Keratinocyte (primary cell): ENCODE results near the gene CASTOR1.

Source experiments
- CTCF ChIP-seq, 3 experiments: IDR thresholded peaks in 1 of 3; conservative IDR thresholded peaks in 1 of 3; optimal IDR thresholded peaks in 1 of 3; 2 replicates in 2 of 3; 3 replicates in 1 of 3; pipeline versions ENCODE3 to v1.5.1; 2011; ENCODE audit warnings: low read length in 3 of 3, mild to moderate bottlenecking in 3 of 3, moderate library complexity in 2 of 3, control low read depth in 1 of 3, inconsistent platforms in 1 of 3; ENCODE audit not compliant: insufficient read depth in 2 of 3; ENCODE audit errors: extremely low read depth in 1 of 3
- EZH2 ChIP-seq: IDR thresholded peaks from one replicate; pipeline ENCODE4 v1.6.1; 2012; ENCODE audit warnings: inconsistent platforms, mild to moderate bottlenecking, low read length, moderate library complexity

GRCh38 chr22:30236875-30237274 is 52.4 kb downstream of the CASTOR1 start:
- TF ChIP-seq CTCF (optimal IDR thresholded peaks at IDR 0.05 in 1 of 3, IDR thresholded peaks at IDR 0.05 in 1 of 3, conservative IDR thresholded peaks at IDR 0.05 in 1 of 3; ENCODE audit: extremely low read depth in 1 of 3, insufficient read depth in 2 of 3, low read length in 3 of 3) (no peak), EZH2 (no peak)
